IPS-18a (cell line): ENCODE measurements around the gene NUDT4.

Experiments
- H3K27ac ChIP-seq: one replicate; pipeline ENCODE4 v1.5.1; 2013; ENCODE audit warnings: low read length
- H3K27me3 ChIP-seq: one replicate; pipeline ENCODE4 v1.6.1; 2013; ENCODE audit warnings: mild to moderate bottlenecking, low read length; ENCODE audit not compliant: control insufficient read depth, insufficient read depth
- H3K36me3 ChIP-seq: one replicate; pipeline ENCODE4 v1.6.1; 2013; ENCODE audit warnings: low read depth, low read length; ENCODE audit not compliant: control insufficient read depth
- H3K4me1 ChIP-seq: one replicate; pipeline ENCODE4 v1.6.1; 2013; ENCODE audit warnings: low read depth, low read length; ENCODE audit not compliant: control insufficient read depth
- H3K4me3 ChIP-seq: one replicate; pipeline ENCODE4 v1.5.1; 2013; ENCODE audit warnings: low read length
- H3K9ac ChIP-seq: one replicate; pipeline ENCODE4 v1.6.1; 2013; ENCODE audit warnings: mild to moderate bottlenecking, low read length, moderate library complexity
- H3K9me3 ChIP-seq: one replicate; pipeline ENCODE4 v1.6.1; 2013; ENCODE audit warnings: low read depth, low read length; ENCODE audit not compliant: control insufficient read depth

The NUDT4 gene

GRCh38 chr12:93377252-93378195 is at the start of gene NUDT4:
Gene NUDT4, plus strand, starts transcription at chr12:93377925. Its CDS starts 398 bp downstream, at chr12:93378323.
- peaks cover 42% of the 10 kb centered on the region for H3K4me1 ChIP-seq
- H3K36me3 ChIP-seq, result no peaks in the 10 kb centered on the region
- peak within 1 kb of the TSS; percentile 88 for H3K4me3 ChIP-seq
- H3K9me3 ChIP-seq, result no peaks in the 10 kb centered on the region
- peak within 1 kb of the TSS; percentile 2 for H3K27ac ChIP-seq
- H3K9ac ChIP-seq, result peak within 1 kb of the TSS; percentile 84
- no peaks in the 10 kb centered on the region for H3K27me3 ChIP-seq

GRCh38 chr12:93333054-93333453 is 44.7 kb upstream of the NUDT4 start:
- H3K4me3 ChIP-seq, result no peak overlapping the region
- no peak overlapping the region for H3K9ac ChIP-seq
- H3K4me1 ChIP-seq, result no peaks in the 10 kb centered on the region
- H3K36me3 ChIP-seq, result no peaks in the 10 kb centered on the region
- no peaks in the 10 kb centered on the region for H3K27me3 ChIP-seq
- H3K9me3 ChIP-seq, result no peaks in the 10 kb centered on the region
- H3K27ac ChIP-seq, result no peak overlapping the region

DNA sequence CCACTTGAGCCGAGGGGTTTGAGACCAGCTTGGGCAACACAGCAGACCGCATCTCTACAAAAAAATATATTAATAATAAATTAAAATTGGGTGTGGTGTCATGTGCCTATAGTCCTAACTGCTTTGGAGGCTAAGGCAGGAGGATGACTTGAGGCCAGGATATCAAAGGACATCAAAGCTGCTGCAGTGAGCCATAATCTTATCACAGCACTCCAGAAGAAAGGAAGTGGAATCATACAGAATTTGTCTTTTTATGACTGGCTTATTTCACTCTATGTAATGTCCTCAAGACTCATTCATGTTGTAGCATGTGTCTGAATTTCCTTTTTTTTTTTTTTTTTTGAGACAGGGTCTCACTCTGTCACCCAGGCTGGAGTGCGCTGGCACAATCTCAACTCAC is 43.9 kb upstream of the NUDT4 start:
- H3K4me3 ChIP-seq, result no peak overlapping the region
- no peaks in the 10 kb centered on the region for H3K9me3 ChIP-seq
- no peaks in the 10 kb centered on the region for H3K4me1 ChIP-seq
- H3K9ac ChIP-seq, result no peak overlapping the region
- H3K36me3 ChIP-seq, result no peaks in the 10 kb centered on the region
- H3K27ac ChIP-seq, result no peak overlapping the region
- no peaks in the 10 kb centered on the region for H3K27me3 ChIP-seq

- no peak overlapping the region for H3K27ac ChIP-seq
- no peak overlapping the region for H3K4me3 ChIP-seq
- H3K4me1 ChIP-seq, result no peaks in the 10 kb centered on the region
- H3K9me3 ChIP-seq, result no peaks in the 10 kb centered on the region
- H3K27me3 ChIP-seq, result no peaks in the 10 kb centered on the region
- no peak overlapping the region for H3K9ac ChIP-seq
- H3K36me3 ChIP-seq, result no peaks in the 10 kb centered on the region
These were observed 42.0 kb upstream of the NUDT4 start for GRCh38 chr12:93335603-93336162.

GRCh38 chr12:93336291-93336741 is 41.4 kb upstream of the NUDT4 start:
- no peak overlapping the region for H3K4me3 ChIP-seq
- H3K27me3 ChIP-seq, result no peaks in the 10 kb centered on the region
- no peak overlapping the region for H3K27ac ChIP-seq
- H3K9me3 ChIP-seq, result no peaks in the 10 kb centered on the region
- H3K36me3 ChIP-seq, result no peaks in the 10 kb centered on the region
- H3K4me1 ChIP-seq, result no peaks in the 10 kb centered on the region
- H3K9ac ChIP-seq, result no peak overlapping the region

DNA sequence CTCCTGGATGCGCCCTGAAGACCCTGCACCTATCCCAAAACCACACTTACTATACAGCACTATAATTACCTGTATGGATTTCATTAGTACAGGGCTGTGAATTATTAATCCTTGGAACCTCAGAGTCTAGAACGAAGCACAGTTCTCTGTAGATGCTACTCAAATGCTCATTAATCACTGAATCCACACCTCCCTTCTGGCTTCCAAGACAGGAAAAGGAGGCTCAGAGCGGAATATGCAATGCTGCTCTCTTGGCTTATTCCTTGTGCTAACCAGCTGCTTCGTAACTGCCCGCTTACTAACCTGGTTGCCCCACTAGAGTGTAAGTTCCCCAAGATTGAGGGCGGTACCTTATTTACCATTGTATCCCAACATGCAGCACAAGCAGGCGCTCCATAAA is 39.1 kb upstream of the NUDT4 start:
- no peak overlapping the region for H3K9ac ChIP-seq
- H3K27ac ChIP-seq, result no peak overlapping the region
- H3K4me1 ChIP-seq, result no peaks in the 10 kb centered on the region
- no peaks in the 10 kb centered on the region for H3K9me3 ChIP-seq
- H3K4me3 ChIP-seq, result no peak overlapping the region
- H3K27me3 ChIP-seq, result no peaks in the 10 kb centered on the region
- H3K36me3 ChIP-seq, result no peaks in the 10 kb centered on the region

DNA sequence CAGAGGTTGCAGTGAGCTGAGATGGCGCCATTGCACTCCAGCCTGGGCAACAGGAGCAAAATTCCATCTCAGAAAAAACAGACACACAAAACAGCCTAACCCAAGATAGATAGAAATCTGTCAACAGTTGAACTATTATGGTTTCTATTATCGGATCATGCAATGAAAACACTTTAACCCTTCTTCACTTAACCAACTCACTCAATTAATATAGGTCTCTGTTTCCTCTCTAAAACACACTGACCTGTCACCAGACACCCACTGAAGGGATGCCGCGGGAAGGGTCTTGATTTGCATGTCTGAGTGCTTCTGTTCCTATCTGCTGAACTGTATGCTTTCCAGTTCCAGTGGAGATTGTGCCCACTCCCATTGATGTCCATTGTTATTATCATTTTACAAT is 38.0 kb upstream of the NUDT4 start:
- Histone ChIP-seq H3K36me3 (no peaks in the 10 kb centered on the region), H3K4me1 (no peaks in the 10 kb centered on the region), H3K9me3 (no peaks in the 10 kb centered on the region), H3K27me3 (no peaks in the 10 kb centered on the region), H3K4me3 (no peak overlapping the region), H3K9ac (no peak overlapping the region), H3K27ac (no peak overlapping the region)

GRCh38 chr12:93341409-93342049 is 36.2 kb upstream of the NUDT4 start:
- Histone ChIP-seq H3K4me3 (no peak overlapping the region), H3K27ac (no peak overlapping the region), H3K4me1 (no peaks in the 10 kb centered on the region), H3K9me3 (no peaks in the 10 kb centered on the region), H3K27me3 (no peaks in the 10 kb centered on the region), H3K36me3 (no peaks in the 10 kb centered on the region), H3K9ac (no peak overlapping the region)

- Histone ChIP-seq H3K27ac (no peak overlapping the region), H3K27me3 (no peaks in the 10 kb centered on the region), H3K4me3 (no peak overlapping the region), H3K9ac (no peak overlapping the region), H3K4me1 (no peaks in the 10 kb centered on the region), H3K36me3 (no peaks in the 10 kb centered on the region), H3K9me3 (no peaks in the 10 kb centered on the region)
These were observed 30.5 kb upstream of the NUDT4 start for GRCh38 chr12:93347054-93347785.

DNA sequence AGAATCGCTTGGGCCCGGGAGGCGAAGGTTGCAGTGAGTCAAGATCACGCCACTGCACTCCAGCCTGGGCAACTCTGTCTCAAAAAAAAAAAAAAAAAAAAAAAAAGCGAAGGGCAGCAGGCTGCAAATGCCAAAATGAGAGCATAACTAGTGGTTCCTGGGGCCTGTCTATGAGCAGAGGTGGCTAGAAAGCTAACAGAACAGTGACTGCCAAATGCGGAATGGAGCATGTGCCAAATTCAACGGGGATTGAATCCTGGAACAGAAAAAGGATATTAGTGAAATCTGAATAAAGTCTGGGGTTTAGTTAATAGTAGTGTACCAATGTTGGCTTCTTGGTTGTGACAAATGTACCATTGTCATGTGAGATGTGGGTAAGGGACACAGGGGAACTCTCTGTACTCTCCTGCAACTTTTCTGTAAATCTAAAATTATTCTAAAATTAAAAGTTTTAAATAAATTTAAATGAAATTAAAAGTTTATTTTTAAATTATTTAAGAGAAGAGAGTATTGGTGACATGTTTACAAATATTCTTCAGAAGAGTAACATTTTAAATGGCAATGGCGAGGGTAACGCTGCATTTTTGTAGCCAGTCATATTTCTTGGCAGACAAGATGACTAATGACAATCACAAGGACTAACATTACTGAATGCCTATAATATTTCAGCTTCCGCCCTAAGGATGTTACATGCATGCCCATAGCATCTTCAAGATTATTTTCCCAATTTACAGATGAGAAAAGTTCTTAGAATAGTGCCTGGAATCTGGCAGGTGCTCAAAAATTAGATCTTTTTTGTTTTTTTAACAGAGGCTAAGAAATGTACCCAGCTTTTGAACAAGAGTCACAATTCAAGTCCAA is 28.9 kb upstream of the NUDT4 start:
- Histone ChIP-seq H3K9me3 (no peaks in the 10 kb centered on the region), H3K4me3 (no peak overlapping the region), H3K36me3 (no peaks in the 10 kb centered on the region), H3K27ac (no peak overlapping the region), H3K4me1 (no peaks in the 10 kb centered on the region), H3K9ac (no peak overlapping the region), H3K27me3 (no peaks in the 10 kb centered on the region)
